HepG2 (cell line): ENCODE measurements around the gene SLC25A25. TPM values are rescaled to one million over a fixed set of nuclear protein-coding genes. Genes with fewer than 3 reads are reported as not detected.

Experiments used
- ARHGAP35 ChIP-seq: sonication (generic); formaldehyde crosslinking; IDR thresholded peaks from 2 replicates; pipeline ENCODE4 v1.9.0; 2022; ENCODE audit warnings: mild to moderate bottlenecking, inconsistent platforms, moderate library complexity, missing genetic modification reagents, borderline replicate concordance
- EED ChIP-seq: sonication (generic); formaldehyde crosslinking; IDR thresholded peaks from 2 replicates; pipeline ENCODE4 v1.5.0; 2020; ENCODE audit warnings: mild to moderate bottlenecking, missing genetic modification reagents
- ELF3 ChIP-seq: IDR thresholded peaks from 2 replicates; pipeline ENCODE4 v1.6.1; 2016; ENCODE audit warnings: missing genetic modification reagents, missing compliant biosample characterization
- GABPA ChIP-seq, 2 experiments: IDR thresholded peaks; 2 replicates each; pipeline ENCODE4 v1.6.1; 2011 to 2016; ENCODE audit warnings: low read depth in 2 of 2, low read length in 1 of 2, missing biosample characterization in 1 of 2, missing genetic modification characterization in 1 of 2
- KLF9 ChIP-seq: IDR thresholded peaks from 2 replicates; pipeline ENCODE4 v1.6.1; 2016; ENCODE audit warnings: low read depth
- NFIC ChIP-seq: IDR thresholded peaks from 2 replicates; pipeline ENCODE4 v1.6.1; 2012; ENCODE audit warnings: mild to moderate bottlenecking, low read length, inconsistent platforms
- PAF1 ChIP-seq: IDR thresholded peaks from 2 replicates; pipeline ENCODE4 v1.6.1; 2016; ENCODE audit warnings: missing genetic modification reagents, missing compliant biosample characterization
- RXRA ChIP-seq: sonication (generic); formaldehyde crosslinking; IDR thresholded peaks from 2 replicates; pipeline ENCODE4 v1.5.1; 2020; ENCODE audit warnings: missing genetic modification reagents
- SAFB2 ChIP-seq: sonication (generic); formaldehyde crosslinking; IDR thresholded peaks from 2 replicates; pipeline ENCODE4 v1.5.1; 2020; ENCODE audit warnings: missing genetic modification reagents, low read depth, mild to moderate bottlenecking, borderline replicate concordance
- TOPORS ChIP-seq: sonication (generic); formaldehyde crosslinking; IDR thresholded peaks from 2 replicates; pipeline ENCODE4 v1.8.0; 2023; ENCODE audit warnings: mild to moderate bottlenecking, missing genetic modification reagents
- ZNF251 ChIP-seq: sonication (generic); formaldehyde crosslinking; IDR thresholded peaks from 2 replicates; pipeline ENCODE4 v1.9.0; 2021; ENCODE audit warnings: mild to moderate bottlenecking, missing genetic modification reagents
- ZNF3 ChIP-seq: IDR thresholded peaks from 2 replicates; pipeline ENCODE4 v1.7.0; 2017; ENCODE audit warnings: inconsistent platforms
- ZNF44 ChIP-seq: sonication (generic); formaldehyde crosslinking; IDR thresholded peaks from 2 replicates; pipeline ENCODE4 v1.5.1; 2020; ENCODE audit warnings: mild to moderate bottlenecking, missing genetic modification reagents
- ZNF546 ChIP-seq: sonication (generic); formaldehyde crosslinking; conservative IDR thresholded peaks from 2 replicates; pipeline ENCODE4 v1.8.1; 2023; ENCODE audit warnings: mild to moderate bottlenecking, missing genetic modification reagents
- ZNF547 ChIP-seq: sonication (generic); formaldehyde crosslinking; IDR thresholded peaks from 2 replicates; pipeline ENCODE4 v1.5.1; 2020; ENCODE audit warnings: mild to moderate bottlenecking, missing genetic modification reagents
- ZNF615 ChIP-seq: sonication (generic); formaldehyde crosslinking; IDR thresholded peaks from 2 replicates; pipeline ENCODE4 v1.5.0; 2020; ENCODE audit warnings: mild to moderate bottlenecking, missing genetic modification reagents, borderline replicate concordance
- ZNF781 ChIP-seq: sonication (generic); formaldehyde crosslinking; IDR thresholded peaks from 2 replicates; pipeline ENCODE4 v1.5.1; 2020; ENCODE audit warnings: borderline replicate concordance, mild to moderate bottlenecking, missing genetic modification reagents; ENCODE audit errors: not compliant biosample characterization
- polyA plus RNA-seq, 8 experiments: library from polyadenylated mRNA; depleted of rRNA in 3 of 8; stranded (reverse) in 7 of 8; unstranded in 1 of 8; fragments of >200 nt; fragmentation: Illumina TruSeq in 4 of 8; extraction: Trizol in 4 of 8; gene quantifications; 2 replicates each; pipeline versions ENCODE4 v1.2.1 to v1.2.3, GENCODE V29; 2011 to 2016; ENCODE audit warnings: low read depth in 4 of 8, missing spikeins in 1 of 8, mixed read lengths in 1 of 8; ENCODE audit not compliant: insufficient read depth in 1 of 8
- total RNA-seq, 5 experiments: library from RNA; depleted of rRNA; stranded (reverse); fragments of >200 nt; fragmentation: Illumina TruSeq; extraction: Trizol; gene quantifications; 2 replicates each; pipeline ENCODE4 v1.2.3, GENCODE V29; 2016; ENCODE audit warnings: low read depth in 1 of 5
- TF ChIP-seq, protein P1 (sequence below): sonication (generic); formaldehyde crosslinking; IDR thresholded peaks from 2 replicates; pipeline ENCODE4 v1.5.0; 2020; ENCODE audit warnings: mild to moderate bottlenecking, missing genetic modification reagents
- TF ChIP-seq, protein P2 (sequence below), 2 experiments: fragments of 450-650 bp in 1 of 2; sonication (generic) in 1 of 2; formaldehyde crosslinking in 1 of 2; IDR thresholded peaks; 2 replicates each; pipeline versions ENCODE4 v1.6.1 to v1.8.0; 2016 to 2022; ENCODE audit warnings: antibody characterized with exemption in 1 of 2, mild to moderate bottlenecking in 1 of 2, missing genetic modification reagents in 1 of 2

Gene SLC25A25
- total and polyA plus RNA-seq, 2 of the 13 experiments (the other 11 are each of a cell fraction or from before 2014, with no cell fraction given) = 10.5 to 24.8 TPM

DNA sequence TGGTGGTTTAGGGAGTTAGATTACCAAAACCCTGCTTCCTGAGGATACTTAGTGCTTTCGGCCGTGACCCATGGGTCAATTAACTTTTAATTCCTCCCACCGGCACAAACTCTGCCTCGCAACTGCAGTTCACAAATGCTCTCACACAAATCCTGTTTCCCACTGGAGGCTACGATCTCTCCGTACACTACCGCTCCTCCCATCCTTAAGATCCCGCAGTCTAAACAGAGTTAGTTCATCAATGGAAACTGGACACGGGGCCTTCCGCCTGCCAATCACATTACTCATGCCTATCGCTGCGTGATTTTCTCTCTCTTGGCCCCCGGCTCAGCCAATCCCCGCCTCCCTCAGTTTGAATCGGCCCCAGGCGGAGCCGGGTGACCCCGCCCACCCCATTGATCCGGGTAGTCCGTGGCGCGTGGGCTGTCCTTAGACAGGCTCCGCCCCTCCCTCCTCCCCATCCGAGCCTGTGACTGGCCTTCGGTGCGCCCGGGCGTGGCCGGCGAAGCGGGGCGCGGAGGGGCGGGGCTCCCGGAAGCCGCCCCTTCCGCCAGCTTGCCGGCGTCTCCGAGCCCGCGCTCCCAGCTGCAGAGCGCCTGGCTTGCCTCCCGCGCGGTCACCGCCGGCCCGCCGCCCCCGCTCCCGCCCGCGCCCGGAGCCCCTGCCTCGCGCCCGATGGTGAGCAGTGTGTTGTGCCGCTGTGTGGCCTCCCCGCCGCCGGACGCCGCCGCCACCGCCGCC lies at the start of gene SLC25A25 (continued):
- no peak for TF ChIP-seq ZNF781
- TF ChIP-seq EED (CRISPR knock-in tag) = no peak
- TF ChIP-seq TOPORS (CRISPR knock-in tag) = no peak
- TF ChIP-seq PAF1 = no peak
- TF ChIP-seq KLF9 (CRISPR knock-in tag) = no peak
- 0 out of 2 replicates have a peak, but pooled peaks have one; percentile 61 for TF ChIP-seq ZNF546 (CRISPR knock-in tag)
- TF ChIP-seq, protein P1, sequence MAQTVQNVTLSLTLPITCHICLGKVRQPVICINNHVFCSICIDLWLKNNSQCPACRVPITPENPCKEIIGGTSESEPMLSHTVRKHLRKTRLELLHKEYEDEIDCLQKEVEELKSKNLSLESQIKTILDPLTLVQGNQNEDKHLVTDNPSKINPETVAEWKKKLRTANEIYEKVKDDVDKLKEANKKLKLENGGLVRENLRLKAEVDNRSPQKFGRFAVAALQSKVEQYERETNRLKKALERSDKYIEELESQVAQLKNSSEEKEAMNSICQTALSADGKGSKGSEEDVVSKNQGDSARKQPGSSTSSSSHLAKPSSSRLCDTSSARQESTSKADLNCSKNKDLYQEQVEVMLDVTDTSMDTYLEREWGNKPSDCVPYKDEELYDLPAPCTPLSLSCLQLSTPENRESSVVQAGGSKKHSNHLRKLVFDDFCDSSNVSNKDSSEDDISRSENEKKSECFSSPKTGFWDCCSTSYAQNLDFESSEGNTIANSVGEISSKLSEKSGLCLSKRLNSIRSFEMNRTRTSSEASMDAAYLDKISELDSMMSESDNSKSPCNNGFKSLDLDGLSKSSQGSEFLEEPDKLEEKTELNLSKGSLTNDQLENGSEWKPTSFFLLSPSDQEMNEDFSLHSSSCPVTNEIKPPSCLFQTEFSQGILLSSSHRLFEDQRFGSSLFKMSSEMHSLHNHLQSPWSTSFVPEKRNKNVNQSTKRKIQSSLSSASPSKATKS = no peak
- TF ChIP-seq, protein P2, sequence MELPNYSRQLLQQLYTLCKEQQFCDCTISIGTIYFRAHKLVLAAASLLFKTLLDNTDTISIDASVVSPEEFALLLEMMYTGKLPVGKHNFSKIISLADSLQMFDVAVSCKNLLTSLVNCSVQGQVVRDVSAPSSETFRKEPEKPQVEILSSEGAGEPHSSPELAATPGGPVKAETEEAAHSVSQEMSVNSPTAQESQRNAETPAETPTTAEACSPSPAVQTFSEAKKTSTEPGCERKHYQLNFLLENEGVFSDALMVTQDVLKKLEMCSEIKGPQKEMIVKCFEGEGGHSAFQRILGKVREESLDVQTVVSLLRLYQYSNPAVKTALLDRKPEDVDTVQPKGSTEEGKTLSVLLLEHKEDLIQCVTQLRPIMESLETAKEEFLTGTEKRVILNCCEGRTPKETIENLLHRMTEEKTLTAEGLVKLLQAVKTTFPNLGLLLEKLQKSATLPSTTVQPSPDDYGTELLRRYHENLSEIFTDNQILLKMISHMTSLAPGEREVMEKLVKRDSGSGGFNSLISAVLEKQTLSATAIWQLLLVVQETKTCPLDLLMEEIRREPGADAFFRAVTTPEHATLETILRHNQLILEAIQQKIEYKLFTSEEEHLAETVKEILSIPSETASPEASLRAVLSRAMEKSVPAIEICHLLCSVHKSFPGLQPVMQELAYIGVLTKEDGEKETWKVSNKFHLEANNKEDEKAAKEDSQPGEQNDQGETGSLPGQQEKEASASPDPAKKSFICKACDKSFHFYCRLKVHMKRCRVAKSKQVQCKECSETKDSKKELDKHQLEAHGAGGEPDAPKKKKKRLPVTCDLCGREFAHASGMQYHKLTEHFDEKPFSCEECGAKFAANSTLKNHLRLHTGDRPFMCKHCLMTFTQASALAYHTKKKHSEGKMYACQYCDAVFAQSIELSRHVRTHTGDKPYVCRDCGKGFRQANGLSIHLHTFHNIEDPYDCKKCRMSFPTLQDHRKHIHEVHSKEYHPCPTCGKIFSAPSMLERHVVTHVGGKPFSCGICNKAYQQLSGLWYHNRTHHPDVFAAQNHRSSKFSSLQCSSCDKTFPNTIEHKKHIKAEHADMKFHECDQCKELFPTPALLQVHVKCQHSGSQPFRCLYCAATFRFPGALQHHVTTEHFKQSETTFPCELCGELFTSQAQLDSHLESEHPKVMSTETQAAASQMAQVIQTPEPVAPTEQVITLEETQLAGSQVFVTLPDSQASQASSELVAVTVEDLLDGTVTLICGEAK (IDR thresholded peaks at IDR 0.05) = no peak
- TF ChIP-seq, protein P2 (CRISPR knock-in tag; IDR thresholded peaks at IDR 0.05) = no peak; the same call in 1 of the 2 replicates
- TF ChIP-seq ARHGAP35 (CRISPR knock-in tag) = no peak
- TF ChIP-seq RXRA (CRISPR knock-in tag) = no peak
- TF ChIP-seq ZNF44 (CRISPR knock-in tag) = no peak
- no peak for TF ChIP-seq ZNF251 (CRISPR knock-in tag)
- TF ChIP-seq ZNF615 = no peak
- peak; percentile 62 for TF ChIP-seq GABPA (IDR thresholded peaks at IDR 0.05; ENCODE audit: low read depth, low read length)
- TF ChIP-seq GABPA (CRISPR knock-in tag; IDR thresholded peaks at IDR 0.05; ENCODE audit: low read depth) = peak; percentile 17
- TF ChIP-seq ZNF3 (CRISPR knock-in tag) = no peak
- TF ChIP-seq ELF3 = no peak
- no peak for TF ChIP-seq ZNF547
- no peak for TF ChIP-seq SAFB2 (CRISPR knock-in tag)
- TF ChIP-seq NFIC = no peak
